ENCODE results near the gene ABCA13.

The ABCA13 gene

DNA sequence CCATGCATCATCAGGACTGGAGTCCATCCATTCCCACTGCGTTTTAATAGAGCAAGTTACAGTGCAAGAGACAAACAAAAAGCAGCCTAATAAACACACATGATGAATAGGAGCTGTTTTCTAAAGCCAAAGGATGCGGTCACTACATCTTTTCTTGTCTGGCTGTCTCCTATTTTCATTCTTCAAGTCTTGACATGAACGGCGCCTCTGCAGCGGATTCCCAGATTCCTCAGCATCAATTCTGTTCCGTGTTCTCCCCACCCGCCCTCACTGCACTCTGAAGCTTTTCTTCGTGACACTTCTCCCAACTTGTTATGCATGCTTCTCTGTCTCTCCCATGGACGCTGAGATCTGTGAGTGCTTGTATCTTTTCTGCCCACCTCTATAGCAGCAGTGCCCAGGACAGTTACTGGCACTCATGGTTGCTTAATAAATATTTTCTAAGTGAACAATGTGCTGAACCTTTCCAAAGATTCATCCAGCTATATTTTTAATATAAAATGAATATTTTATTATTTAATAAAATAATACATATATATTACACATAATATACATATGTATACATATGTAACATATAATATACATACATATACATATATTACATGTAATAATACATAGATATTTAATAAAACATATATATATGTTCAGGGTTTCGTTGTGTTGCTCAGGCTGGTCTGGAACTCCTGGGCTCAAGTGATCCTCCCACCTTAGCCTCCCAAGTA, 242.9 kb downstream of the ABCA13 start:
- TF ChIP-seq ZNF510 (tag by site-specific recombination; IDR thresholded peaks at IDR 0.05; ENCODE audit: insufficient replicate concordance), result no peak
- no peak for TF ChIP-seq ZNF626 (tag by site-specific recombination; IDR thresholded peaks at IDR 0.05)
- no peak for TF ChIP-seq SETDB1 (IDR thresholded peaks at IDR 0.05; ENCODE audit: insufficient read length, low read length)
- TF ChIP-seq, protein P1, sequence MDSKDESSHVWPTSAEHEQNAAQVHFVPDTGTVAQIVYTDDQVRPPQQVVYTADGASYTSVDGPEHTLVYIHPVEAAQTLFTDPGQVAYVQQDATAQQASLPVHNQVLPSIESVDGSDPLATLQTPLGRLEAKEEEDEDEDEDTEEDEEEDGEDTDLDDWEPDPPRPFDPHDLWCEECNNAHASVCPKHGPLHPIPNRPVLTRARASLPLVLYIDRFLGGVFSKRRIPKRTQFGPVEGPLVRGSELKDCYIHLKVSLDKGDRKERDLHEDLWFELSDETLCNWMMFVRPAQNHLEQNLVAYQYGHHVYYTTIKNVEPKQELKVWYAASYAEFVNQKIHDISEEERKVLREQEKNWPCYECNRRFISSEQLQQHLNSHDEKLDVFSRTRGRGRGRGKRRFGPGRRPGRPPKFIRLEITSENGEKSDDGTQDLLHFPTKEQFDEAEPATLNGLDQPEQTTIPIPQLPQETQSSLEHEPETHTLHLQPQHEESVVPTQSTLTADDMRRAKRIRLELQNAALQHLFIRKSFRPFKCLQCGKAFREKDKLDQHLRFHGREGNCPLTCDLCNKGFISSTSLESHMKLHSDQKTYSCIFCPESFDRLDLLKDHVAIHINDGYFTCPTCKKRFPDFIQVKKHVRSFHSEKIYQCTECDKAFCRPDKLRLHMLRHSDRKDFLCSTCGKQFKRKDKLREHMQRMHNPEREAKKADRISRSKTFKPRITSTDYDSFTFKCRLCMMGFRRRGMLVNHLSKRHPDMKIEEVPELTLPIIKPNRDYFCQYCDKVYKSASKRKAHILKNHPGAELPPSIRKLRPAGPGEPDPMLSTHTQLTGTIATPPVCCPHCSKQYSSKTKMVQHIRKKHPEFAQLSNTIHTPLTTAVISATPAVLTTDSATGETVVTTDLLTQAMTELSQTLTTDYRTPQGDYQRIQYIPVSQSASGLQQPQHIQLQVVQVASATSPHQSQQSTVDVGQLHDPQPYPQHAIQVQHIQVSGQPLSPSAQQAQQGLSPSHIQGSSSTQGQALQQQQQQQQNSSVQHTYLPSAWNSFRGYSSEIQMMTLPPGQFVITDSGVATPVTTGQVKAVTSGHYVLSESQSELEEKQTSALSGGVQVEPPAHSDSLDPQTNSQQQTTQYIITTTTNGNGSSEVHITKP (tag by site-specific recombination; IDR thresholded peaks at IDR 0.05), result no peak
- no peak for TF ChIP-seq ZNF561 (tag by site-specific recombination; IDR thresholded peaks at IDR 0.05; ENCODE audit: borderline replicate concordance)
- TF ChIP-seq ZNF394 (tag by site-specific recombination; IDR thresholded peaks at IDR 0.05; ENCODE audit: borderline replicate concordance), result no peak
- H3K9me3 ChIP-seq (ENCODE audit: control insufficient read depth, insufficient read depth, low read depth, low read length), result no peaks in the 10 kb centered on the region
- H3K36me3 ChIP-seq (ENCODE audit: control insufficient read depth in 2 of 2, insufficient read depth in 1 of 2, low read length in 2 of 2), result no peaks in the 10 kb centered on the region
- CTCF ChIA-PET, result no interaction called here
- no peak overlapping the region for H3K27ac ChIP-seq (ENCODE audit: extremely low read depth, low read depth, low read length)
- H3K4me3 ChIP-seq (ENCODE audit: low read depth, low read length), result no peak overlapping the region
- POLR2A ChIA-PET, result no interaction called here
- H3K4me1 ChIP-seq (ENCODE audit: control insufficient read depth, insufficient read depth, low read length), result no peaks in the 10 kb centered on the region

DNA sequence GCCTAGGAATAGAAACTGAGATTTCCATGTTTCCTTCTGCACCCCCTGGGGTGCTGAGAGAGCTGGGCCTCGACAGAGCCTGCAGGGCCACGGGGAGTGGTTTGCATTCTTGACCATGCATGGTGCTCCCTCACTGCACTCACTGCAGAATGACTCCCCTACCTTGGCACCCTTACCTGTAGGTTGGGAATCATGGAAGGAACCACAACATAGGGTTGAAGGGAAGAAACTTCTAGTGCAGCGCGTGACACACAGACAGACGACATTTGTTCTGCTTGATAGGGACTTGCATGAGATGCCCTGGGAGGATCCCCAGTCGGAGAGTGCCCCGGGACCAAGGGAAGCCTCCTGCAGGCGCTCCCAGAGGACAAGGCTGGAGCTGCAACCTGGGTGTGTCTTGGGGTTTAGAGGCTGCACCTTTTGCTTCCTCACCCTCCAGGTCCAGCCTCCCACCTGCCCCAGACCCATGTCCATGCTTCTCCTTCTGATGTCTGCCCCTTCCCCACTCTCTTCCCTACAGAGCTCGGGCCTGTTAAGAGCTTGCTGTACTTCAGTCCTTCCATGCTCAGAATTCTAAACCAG, 245.2 kb downstream of the ABCA13 start:
- Histone ChIP-seq H3K4me1 (ENCODE audit: control insufficient read depth, insufficient read depth, low read length) (no peaks in the 10 kb centered on the region), H3K27ac (ENCODE audit: extremely low read depth, low read depth, low read length) (no peak overlapping the region), H3K4me3 (ENCODE audit: low read depth, low read length) (no peak overlapping the region), H3K9me3 (ENCODE audit: control insufficient read depth, insufficient read depth, low read depth, low read length) (no peaks in the 10 kb centered on the region), H3K36me3 (ENCODE audit: control insufficient read depth in 2 of 2, insufficient read depth in 1 of 2, low read length in 2 of 2) (no peaks in the 10 kb centered on the region)
- ChIA-PET CTCF (interaction anchor here (0.7 to 1.3 kb wide), 4 partner anchors 52 to 117 kb away, joined by 3 to 8 read pairs (median 4); no protein-coding TSS in a partner anchor), POLR2A (no interaction called here)
- TF ChIP-seq ZNF174 (tag by site-specific recombination; IDR thresholded peaks at IDR 0.05), result no peak
- TF ChIP-seq ZNF239 (tag by site-specific recombination; IDR thresholded peaks at IDR 0.05), result no peak
- no peak for TF ChIP-seq ZNF654 (tag by site-specific recombination; IDR thresholded peaks at IDR 0.05; ENCODE audit: low read depth)
- no peak for TF ChIP-seq SCRT2 (tag by site-specific recombination; IDR thresholded peaks at IDR 0.05)
- TF ChIP-seq ZFP41 (tag by site-specific recombination; IDR thresholded peaks at IDR 0.05; ENCODE audit: borderline replicate concordance), result no peak
- TF ChIP-seq ZNF175 (tag by site-specific recombination; IDR thresholded peaks at IDR 0.05), result no peak
- TF ChIP-seq ZNF658 (tag by site-specific recombination; IDR thresholded peaks at IDR 0.05), result no peak
- TF ChIP-seq TRIM28 (IDR thresholded peaks at IDR 0.05; ENCODE audit: borderline replicate concordance, low read length), result no peak
- TF ChIP-seq ZNF221 (tag by site-specific recombination; IDR thresholded peaks at IDR 0.05; ENCODE audit: borderline replicate concordance), result no peak

DNA sequence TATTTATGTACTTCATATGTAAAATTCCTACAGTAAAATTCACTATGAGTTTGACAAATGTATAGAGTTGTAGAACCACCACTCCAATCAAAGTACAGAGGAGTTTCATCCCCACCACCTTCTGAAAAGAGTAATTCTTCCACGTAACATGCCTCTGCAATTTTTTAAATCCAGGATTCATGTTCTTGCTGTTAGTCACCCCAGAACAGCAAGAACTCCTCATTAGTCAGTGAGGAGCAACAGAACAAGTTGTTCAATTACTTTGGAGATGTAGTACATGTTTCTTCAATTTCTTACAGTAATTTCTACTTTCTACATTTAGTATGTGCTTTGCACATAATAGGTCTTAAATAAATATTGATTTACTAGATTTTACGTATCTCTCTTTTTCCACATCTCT, 248.1 kb downstream of the ABCA13 start:
- Histone ChIP-seq H3K9me3 (ENCODE audit: control insufficient read depth, insufficient read depth, low read depth, low read length) (no peaks in the 10 kb centered on the region), H3K4me1 (ENCODE audit: control insufficient read depth, insufficient read depth, low read length) (no peaks in the 10 kb centered on the region), H3K4me3 (ENCODE audit: low read depth, low read length) (no peak overlapping the region), H3K36me3 (ENCODE audit: control insufficient read depth in 2 of 2, insufficient read depth in 1 of 2, low read length in 2 of 2) (no peaks in the 10 kb centered on the region), H3K27ac (ENCODE audit: extremely low read depth, low read depth, low read length) (no peak overlapping the region)
- ChIA-PET CTCF (no interaction called here), POLR2A (no interaction called here)
- TF ChIP-seq ZNF221 (tag by site-specific recombination; IDR thresholded peaks at IDR 0.05; ENCODE audit: borderline replicate concordance) (no peak), KLF9 (tag by site-specific recombination; IDR thresholded peaks at IDR 0.05; ENCODE audit: low read depth) (no peak), ZIC2 (tag by site-specific recombination; IDR thresholded peaks at IDR 0.05) (no peak)
